HepG2 (cell line): Measurements from ENCODE around the gene DBN1. TPM values are rescaled to one million over a fixed set of nuclear protein-coding genes. Genes with fewer than 3 reads are reported as not detected.
A peak's percentile ranks its signal among the peaks of the same experiment; 100 is the strongest.

Source experiments
- ATAC-seq: fragments of 200-7000 bp; cut with Tn5 transposase; 3 replicates; pipeline ENCODE4 v1.9.1; 2020; ENCODE audit warnings: mild to moderate bottlenecking, moderate library complexity
- BruUV-seq: library from RNA; stranded (reverse); fragments of 400-500 nt; replicated peaks from 2 replicates; lab custom pipeline; 2021; lab: Mats Ljungman, UMichigan
- CTCF ChIA-PET: fragments of 300-600 bp; formaldehyde crosslinking; extraction: SDS; loops from one replicate; lab custom pipeline; 2021; ENCODE audit warnings: low total read pairs, inconsistent platforms, low intra/inter-chr PET ratio; lab: Yijun Ruan, JAX
- POLR2A ChIA-PET: fragments of 350-600 bp; sonication (Branson Sonifier 250); formaldehyde crosslinking; loops from one replicate; lab custom pipeline; 2020; ENCODE audit warnings: antibody characterized with exemption, inconsistent platforms; lab: Yijun Ruan, JAX
- DNase-seq: peaks from one replicate; pipeline ENCODE4 v3.0.0-alpha.2; 2015; ENCODE audit warnings: low spot score
- FAIRE-seq: peaks from 3 replicates; lab custom pipeline; 2011; peaks lifted over from hg19 to GRCh38; lab: Jason Lieb, UNC
- H2AFZ ChIP-seq: one replicate; pipeline ENCODE4 v1.6.1; 2011; ENCODE audit warnings: low read length, inconsistent platforms
- H3K27ac ChIP-seq: fragments of 300-600 bp; 3 replicates; pipeline ENCODE4 v1.8.0; 2011; ENCODE audit warnings: mixed run types, mild to moderate bottlenecking, mixed read lengths, low read length, inconsistent platforms; ENCODE audit not compliant: insufficient read depth; ENCODE audit errors: extremely low read length
- H3K27me3 ChIP-seq, 2 experiments: fragments of 200-600 bp in 1 of 2; 2 replicates in 1 of 2; 3 replicates in 1 of 2; pipeline versions ENCODE4 v1.6.0 to v1.8.0; 2011; ENCODE audit warnings: low read length in 2 of 2, mild to moderate bottlenecking in 2 of 2, moderate library complexity in 2 of 2, inconsistent platforms in 1 of 2; ENCODE audit not compliant: insufficient read depth in 2 of 2, control insufficient read depth in 1 of 2
- H3K36me3 ChIP-seq, 2 experiments: fragments of 200-600 bp in 1 of 2; replicated peaks in 1 of 2; 2 replicates in 1 of 2; 3 replicates in 1 of 2; pipeline versions ENCODE4 v1.5.1 to v1.8.0; 2011; ENCODE audit warnings: low read length in 2 of 2, inconsistent platforms in 1 of 2; ENCODE audit not compliant: insufficient read depth in 2 of 2, control insufficient read depth in 1 of 2
- H3K4me1 ChIP-seq: 2 replicates; pipeline ENCODE4 v1.5.1; 2012; ENCODE audit warnings: low read length, inconsistent platforms; ENCODE audit not compliant: insufficient read depth
- H3K4me2 ChIP-seq: 2 replicates; pipeline ENCODE4 v1.6.0; 2011; ENCODE audit warnings: low read depth, low read length, inconsistent platforms
- H3K4me3 ChIP-seq, 3 experiments: fragments of 200-600 bp in 1 of 3; sonication (generic), shearing (Covaris generic) in 1 of 3; replicated peaks in 1 of 3; 2 replicates each; pipeline ENCODE4 v1.5.1; 2011 to 2016; ENCODE audit warnings: low read length in 3 of 3, inconsistent platforms in 2 of 3, low read depth in 2 of 3, mild to moderate bottlenecking in 2 of 3, control low read depth in 1 of 3, mixed read lengths in 1 of 3; ENCODE audit not compliant: insufficient read depth in 1 of 3
- H3K79me2 ChIP-seq: one replicate; pipeline ENCODE4 v1.6.1; 2011; ENCODE audit warnings: low read length, inconsistent platforms; ENCODE audit not compliant: insufficient read depth
- H3K9ac ChIP-seq: 2 replicates; pipeline ENCODE4 v1.6.0; 2011; ENCODE audit warnings: mild to moderate bottlenecking, low read depth, low read length, inconsistent platforms; ENCODE audit not compliant: insufficient read depth
- H3K9me3 ChIP-seq: 2 replicates; pipeline ENCODE4 v1.5.1; 2012; ENCODE audit warnings: mild to moderate bottlenecking, low read length
- H4K20me1 ChIP-seq: 2 replicates; pipeline ENCODE4 v1.6.0; 2011; ENCODE audit warnings: inconsistent platforms, mild to moderate bottlenecking, low read length, moderate library complexity; ENCODE audit not compliant: insufficient read depth
- ATF2 ChIP-seq: sonication (generic); formaldehyde crosslinking; IDR thresholded peaks from 2 replicates; pipeline ENCODE4 v1.4.0; 2020; ENCODE audit warnings: missing genetic modification reagents
- GFI1 ChIP-seq: sonication (generic); formaldehyde crosslinking; IDR thresholded peaks from 2 replicates; pipeline ENCODE4 v1.5.0; 2020; ENCODE audit warnings: missing genetic modification reagents, mild to moderate bottlenecking, borderline replicate concordance
- IKZF1 ChIP-seq: fragments of 450-650 bp; IDR thresholded peaks from 2 replicates; pipeline ENCODE4 v1.7.1; 2016
- IKZF5 ChIP-seq: IDR thresholded peaks from 2 replicates; pipeline ENCODE4 v1.6.1; 2018; ENCODE audit warnings: missing genetic modification reagents, mild to moderate bottlenecking, missing compliant biosample characterization
- KAT8 ChIP-seq: IDR thresholded peaks from 2 replicates; pipeline ENCODE4 v1.6.1; 2016; ENCODE audit warnings: missing genetic modification reagents, missing compliant biosample characterization
- PHB2 ChIP-seq: fragments of 450-650 bp; IDR thresholded peaks from 2 replicates; pipeline ENCODE4 v1.6.1; 2018; ENCODE audit not compliant: partially characterized antibody
- SIX4 ChIP-seq: sonication (generic); formaldehyde crosslinking; IDR thresholded peaks from 2 replicates; pipeline ENCODE4 v1.4.0; 2020; ENCODE audit warnings: missing genetic modification reagents
- SMC3 ChIP-seq: IDR thresholded peaks from 2 replicates; pipeline ENCODE4 v1.6.1; 2011; ENCODE audit warnings: low read length, improper control_type of control experiment
- TBX2 ChIP-seq: sonication (generic); formaldehyde crosslinking; IDR thresholded peaks from 2 replicates; pipeline ENCODE4 v1.5.0; 2020; ENCODE audit warnings: missing genetic modification reagents, mild to moderate bottlenecking, borderline replicate concordance
- TBX3 ChIP-seq: fragments of 450-650 bp; IDR thresholded peaks from 2 replicates; pipeline ENCODE4 v1.6.1; 2017; ENCODE audit warnings: antibody characterized with exemption, mild to moderate bottlenecking, inconsistent platforms, borderline replicate concordance
- YEATS2 ChIP-seq: sonication (generic); formaldehyde crosslinking; IDR thresholded peaks from 2 replicates; pipeline ENCODE4 v1.4.0; 2020; ENCODE audit warnings: missing genetic modification reagents, borderline replicate concordance
- ZFYVE20 ChIP-seq: sonication (generic); formaldehyde crosslinking; IDR thresholded peaks from 2 replicates; pipeline ENCODE4 v1.8.0; 2023; ENCODE audit warnings: low read depth, mild to moderate bottlenecking, moderate library complexity, missing genetic modification reagents, borderline replicate concordance
- ZNF335 ChIP-seq: sonication (generic); formaldehyde crosslinking; IDR thresholded peaks from 2 replicates; pipeline ENCODE4 v1.4.0; 2020; ENCODE audit warnings: missing genetic modification reagents
- ZNF574 ChIP-seq: sonication (generic); formaldehyde crosslinking; IDR thresholded peaks from 2 replicates; pipeline ENCODE4 v1.4.0; 2020; ENCODE audit warnings: missing genetic modification reagents
- ZNF740 ChIP-seq: sonication (generic); formaldehyde crosslinking; IDR thresholded peaks from 2 replicates; pipeline ENCODE4 v1.4.0; 2020; ENCODE audit warnings: missing genetic modification reagents
- ZNF784 ChIP-seq: sonication (generic); formaldehyde crosslinking; IDR thresholded peaks from 2 replicates; pipeline ENCODE4 v1.5.1; 2020; ENCODE audit warnings: missing genetic modification reagents, mild to moderate bottlenecking, borderline replicate concordance
- WGBS: methylation state at CpG from one replicate; pipeline ENCODE4 v1.1.6; 2017; ENCODE audit warnings: low lambda C conversion rate; 5-methylcytosine and 5-hydroxymethylcytosine counted together
- in situ Hi-C: cut with HindIII; loops from 2 replicates; pipeline ENCODE4 v1.10.0; 2017; ENCODE audit warnings: low pct_unique_long_range_greater_than_20kb; ENCODE audit not compliant: extremely low pct_ligation_motif_present
- intact Hi-C: fragments of 100-400 bp; cut with micrococcal nuclease; formaldehyde crosslinking; loops from one replicate; pipeline ENCODE4 v1.10.0; 2022; ENCODE audit not compliant: unreplicated experiment
- polyA plus RNA-seq, 8 experiments: library from polyadenylated mRNA; depleted of rRNA in 3 of 8; stranded (reverse) in 7 of 8; unstranded in 1 of 8; fragments of >200 nt; fragmentation: Illumina TruSeq in 4 of 8; extraction: Trizol in 4 of 8; gene quantifications; 2 replicates each; pipeline versions ENCODE4 v1.2.1 to v1.2.3, GENCODE V29; 2011 to 2016; ENCODE audit warnings: low read depth in 4 of 8, missing spikeins in 1 of 8, mixed read lengths in 1 of 8; ENCODE audit not compliant: insufficient read depth in 1 of 8
- total RNA-seq, 5 experiments: library from RNA; depleted of rRNA; stranded (reverse); fragments of >200 nt; fragmentation: Illumina TruSeq; extraction: Trizol; gene quantifications; 2 replicates each; pipeline ENCODE4 v1.2.3, GENCODE V29; 2016; ENCODE audit warnings: low read depth in 1 of 5

DBN1 gene
- total and polyA plus RNA-seq, 2 of the 13 experiments (the other 11 are each of a cell fraction or from before 2014, with no cell fraction given) = 27.0 to 37.3 TPM

GRCh38 chr5:177500685-177501522 is 27.5 kb upstream of the DBN1 start:
- FAIRE-seq = peak; percentile 61
- in situ Hi-C loops = no loop called here
- ChIA-PET CTCF (interaction anchor here (1.1 to 3.7 kb wide), 9 partner anchors 8 to 387 kb away, joined by 3 to 37 read pairs (median 5); no protein-coding TSS in a partner anchor), POLR2A (interaction anchor here (0.6 to 1.1 kb wide), 2 partner anchors 28 to 414 kb away, joined by 3 read pairs; partner anchors contain the start of genes DBN1 and FGFR4)
- Histone ChIP-seq H3K36me3 (no peaks in the 10 kb centered on the region), H4K20me1 (peaks cover 5% of the 10 kb centered on the region; the same call in 1 of the 2 replicates), H3K27me3 (peaks cover 2 to 37% of the 10 kb centered on the region in 2 experiments; a peak in 4 of 5 replicates), H3K9ac (no peak overlapping the region), H2AFZ (no peak overlapping the region), H3K4me1 (peaks cover 51% of the 10 kb centered on the region), H3K79me2 (no peaks in the 10 kb centered on the region), H3K9me3 (no peaks in the 10 kb centered on the region), H3K4me3 (no peak overlapping the region), H3K4me2 (peak overlapping the region; percentile 61), H3K27ac (no peak overlapping the region)
- ATAC-seq = peak; percentile 54
- WGBS = under 1% methylated on average over 7 of the region's 10 CpGs
- BruUV-seq = no TSS peak
- DNase-seq = peak; percentile 62
- intact Hi-C loops = loop anchor here (2.0 kb wide), 1 partner anchor 110 kb away; no protein-coding TSS in a partner anchor
- no peak for TF ChIP-seq PHB2
- 0 out of 2 replicates have a peak, but pooled peaks have one; percentile 49 for TF ChIP-seq IKZF5 (CRISPR knock-in tag)
- no peak for TF ChIP-seq SIX4 (CRISPR knock-in tag)
- TF ChIP-seq YEATS2 (CRISPR knock-in tag) = peak; percentile 68; the same call in 1 of the 2 replicates
- no peak for TF ChIP-seq ZFYVE20 (CRISPR knock-in tag)
- no peak for TF ChIP-seq GFI1
- TF ChIP-seq ATF2 = 0 out of 2 replicates have a peak, but pooled peaks have one; percentile 17
- TF ChIP-seq ZNF335 (CRISPR knock-in tag) = 0 out of 2 replicates have a peak, but pooled peaks have one; percentile 16
- TF ChIP-seq ZNF740 = peak; percentile 67; the same call in 1 of the 2 replicates
- peak; percentile 58 for TF ChIP-seq SMC3
- TF ChIP-seq TBX3 = no peak
- TF ChIP-seq ZNF574 (CRISPR knock-in tag) = peak; percentile 44; the same call in 1 of the 2 replicates
- 0 out of 2 replicates have a peak, but pooled peaks have one; percentile 5 for TF ChIP-seq KAT8 (CRISPR knock-in tag)
- no peak for TF ChIP-seq IKZF1
- no peak for TF ChIP-seq TBX2
- no peak for TF ChIP-seq ZNF784 (CRISPR knock-in tag)
